Hepatocyte (in vitro differentiated cells): Measurements from ENCODE around the gene GDF9. TPM values are rescaled to one million over a fixed set of nuclear protein-coding genes. Genes with fewer than 3 reads are reported as not detected.

Experiments
- DNase-seq: peaks from one replicate; pipeline ENCODE4 v3.0.0-alpha.2; 2016; ENCODE audit warnings: low spot score
- H2AFZ ChIP-seq: fragments of 200-600 bp; sonication (generic); 2 replicates; pipeline ENCODE4 v1.6.0; 2016; ENCODE audit warnings: antibody characterized with exemption, mild to moderate bottlenecking
- H3K27ac ChIP-seq: fragments of 200-600 bp; sonication (generic); 2 replicates; pipeline ENCODE4 v1.5.1; 2016; ENCODE audit warnings: mild to moderate bottlenecking
- H3K27me3 ChIP-seq: fragments of 200-600 bp; sonication (generic); 2 replicates; pipeline ENCODE4 v1.6.1; 2016
- H3K36me3 ChIP-seq: fragments of 200-600 bp; sonication (generic); replicated peaks from 2 replicates; pipeline ENCODE4 v1.5.1; 2016; ENCODE audit warnings: low read depth; ENCODE audit not compliant: insufficient read depth
- H3K4me1 ChIP-seq: fragments of 200-600 bp; sonication (generic); 2 replicates; pipeline ENCODE4 v1.5.1; 2016; ENCODE audit warnings: mild to moderate bottlenecking, moderate library complexity; ENCODE audit not compliant: insufficient read depth
- H3K4me2 ChIP-seq: fragments of 200-600 bp; sonication (generic); 2 replicates; pipeline ENCODE4 v1.6.0; 2016
- H3K4me3 ChIP-seq: fragments of 200-600 bp; sonication (generic); 2 replicates; pipeline ENCODE4 v1.5.1; 2016; ENCODE audit warnings: mild to moderate bottlenecking
- H3K79me2 ChIP-seq: fragments of 200-600 bp; sonication (generic); 2 replicates; pipeline ENCODE4 v1.6.0; 2017; ENCODE audit warnings: mild to moderate bottlenecking
- H3K9me2 ChIP-seq: fragments of 200-600 bp; sonication (generic); replicated peaks from 2 replicates; pipeline ENCODE4 v1.6.0; 2017; ENCODE audit warnings: mild to moderate bottlenecking; ENCODE audit not compliant: insufficient read depth
- H3K9me3 ChIP-seq: fragments of 200-600 bp; sonication (generic); 2 replicates; pipeline ENCODE4 v1.5.1; 2016; ENCODE audit warnings: low read depth, mild to moderate bottlenecking
- H4K20me1 ChIP-seq: fragments of 200-600 bp; sonication (generic); 2 replicates; pipeline ENCODE4 v1.6.0; 2016; ENCODE audit warnings: mild to moderate bottlenecking; ENCODE audit not compliant: insufficient read depth, poor library complexity, severe bottlenecking
- EZH2 ChIP-seq: fragments of 200-600 bp; sonication (generic); IDR thresholded peaks from 2 replicates; pipeline ENCODE4 v1.6.1; 2016; ENCODE audit warnings: antibody characterized with exemption, mild to moderate bottlenecking, borderline replicate concordance
- EZH2phosphoT487 ChIP-seq: fragments of 200-600 bp; sonication (generic); IDR thresholded peaks from one replicate; pipeline ENCODE4 v1.6.1; 2018; ENCODE audit warnings: antibody characterized with exemption, mild to moderate bottlenecking, low read depth, moderate library complexity; ENCODE audit not compliant: unreplicated experiment, severe bottlenecking
- WGBS: methylation state at CpG from one replicate; pipeline ENCODE4 v1.1.6; 2016; ENCODE audit warnings: low lambda C conversion rate; ENCODE audit errors: missing lambda C conversion rate; 5-methylcytosine and 5-hydroxymethylcytosine counted together
- polyA plus RNA-seq: library from polyadenylated mRNA; unstranded; fragments of >200 nt; fragmentation: Nextera tagmentation; extraction: Ambion mirVana; gene quantifications from 2 replicates; pipeline ENCODE4 v1.2.1, GENCODE V29; 2016
- total RNA-seq: library from RNA; depleted of rRNA; stranded (reverse); fragments of >200 nt; gene quantifications from 2 replicates; pipeline ENCODE4 v1.2.3, GENCODE V29; 2014
- TF ChIP-seq, protein P1 (sequence below): fragments of 200-600 bp; sonication (generic); IDR thresholded peaks from 2 replicates; pipeline ENCODE4 v1.5.1; 2016; ENCODE audit warnings: antibody characterized with exemption, mild to moderate bottlenecking; ENCODE audit not compliant: poor library complexity

The GDF9 gene
- total and polyA plus RNA-seq, 2 experiments from 2014 or later = 1.7 to 2.2 TPM

DNA sequence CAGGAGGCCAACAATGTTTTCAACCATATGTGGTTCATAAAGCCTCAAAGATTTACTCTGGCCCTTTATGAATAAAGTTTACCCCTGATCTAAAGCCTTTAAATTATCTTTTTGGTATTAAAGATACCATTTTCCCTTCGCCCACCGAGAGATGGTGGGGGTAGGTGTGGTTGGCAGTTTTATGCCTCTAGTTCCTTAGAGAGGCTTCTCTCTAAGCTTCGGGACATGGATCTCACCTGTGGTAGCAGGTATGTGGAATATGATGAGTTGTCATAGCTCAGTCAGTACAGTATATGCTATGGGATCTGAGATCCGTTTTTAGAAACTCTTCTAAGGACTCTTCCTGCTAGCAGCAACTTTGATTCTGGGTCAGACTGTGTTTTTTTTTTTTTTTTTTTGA is 2.5 kb upstream of the GDF9 start:
- Histone ChIP-seq H3K9me2 (no peaks in the 10 kb centered on the region), H3K79me2 (peaks cover 21% of the 10 kb centered on the region), H2AFZ (no peak overlapping the region), H3K4me2 (no peak overlapping the region), H3K27me3 (no peaks in the 10 kb centered on the region), H3K4me3 (no peak overlapping the region), H3K36me3 (no peaks in the 10 kb centered on the region), H4K20me1 (peaks cover 8% of the 10 kb centered on the region), H3K9me3 (no peaks in the 10 kb centered on the region), H3K4me1 (peaks cover 33% of the 10 kb centered on the region), H3K27ac (no peak overlapping the region)
- no peak for TF ChIP-seq EZH2phosphoT487
- no peak for TF ChIP-seq EZH2
- TF ChIP-seq, protein P1, sequence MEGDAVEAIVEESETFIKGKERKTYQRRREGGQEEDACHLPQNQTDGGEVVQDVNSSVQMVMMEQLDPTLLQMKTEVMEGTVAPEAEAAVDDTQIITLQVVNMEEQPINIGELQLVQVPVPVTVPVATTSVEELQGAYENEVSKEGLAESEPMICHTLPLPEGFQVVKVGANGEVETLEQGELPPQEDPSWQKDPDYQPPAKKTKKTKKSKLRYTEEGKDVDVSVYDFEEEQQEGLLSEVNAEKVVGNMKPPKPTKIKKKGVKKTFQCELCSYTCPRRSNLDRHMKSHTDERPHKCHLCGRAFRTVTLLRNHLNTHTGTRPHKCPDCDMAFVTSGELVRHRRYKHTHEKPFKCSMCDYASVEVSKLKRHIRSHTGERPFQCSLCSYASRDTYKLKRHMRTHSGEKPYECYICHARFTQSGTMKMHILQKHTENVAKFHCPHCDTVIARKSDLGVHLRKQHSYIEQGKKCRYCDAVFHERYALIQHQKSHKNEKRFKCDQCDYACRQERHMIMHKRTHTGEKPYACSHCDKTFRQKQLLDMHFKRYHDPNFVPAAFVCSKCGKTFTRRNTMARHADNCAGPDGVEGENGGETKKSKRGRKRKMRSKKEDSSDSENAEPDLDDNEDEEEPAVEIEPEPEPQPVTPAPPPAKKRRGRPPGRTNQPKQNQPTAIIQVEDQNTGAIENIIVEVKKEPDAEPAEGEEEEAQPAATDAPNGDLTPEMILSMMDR = no peak
- WGBS = 94% methylated on average over 4 of the region's 4 CpGs
- DNase-seq = no peak

DNA sequence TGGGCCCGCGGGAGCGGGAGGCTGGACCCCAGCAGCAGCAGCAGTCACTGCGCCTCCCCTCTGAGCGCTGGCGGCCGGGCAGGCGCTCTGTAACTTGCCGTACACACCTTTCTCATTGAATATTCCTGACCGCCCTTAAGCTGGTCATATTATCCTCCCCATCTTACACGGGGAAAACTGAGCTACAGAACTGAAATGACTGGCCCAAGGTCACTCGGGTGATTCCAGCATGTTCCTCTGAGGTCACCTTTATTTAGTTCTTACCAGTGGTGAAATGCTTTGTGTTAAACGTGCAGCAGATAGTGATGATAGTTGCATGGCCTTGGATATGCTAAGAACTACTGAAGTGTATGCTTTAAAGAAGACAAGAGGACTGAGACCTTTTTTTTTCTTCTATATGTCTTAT is 780 bp upstream of the GDF9 start:
- H3K9me2 ChIP-seq = no peaks in the 10 kb centered on the region
- H3K27ac ChIP-seq = peak overlapping the region; percentile 92
- H3K4me3 ChIP-seq = peak overlapping the region; percentile 68
- peaks cover 18% of the 10 kb centered on the region for H3K4me1 ChIP-seq
- H3K36me3 ChIP-seq = no peaks in the 10 kb centered on the region
- no peaks in the 10 kb centered on the region for H3K27me3 ChIP-seq
- H3K79me2 ChIP-seq = peaks cover 21% of the 10 kb centered on the region
- H4K20me1 ChIP-seq = peaks cover 8% of the 10 kb centered on the region
- peak overlapping the region; percentile 93 for H3K4me2 ChIP-seq
- peak overlapping the region; percentile 31 for H2AFZ ChIP-seq
- TF ChIP-seq EZH2 (no peak), EZH2phosphoT487 (no peak)
- TF ChIP-seq, protein P1 = no peak
- WGBS = 2% methylated on average over 12 of the region's 13 CpGs
- H3K9me3 ChIP-seq = no peaks in the 10 kb centered on the region
- no peak for DNase-seq

GRCh38 chr5:132865668-132866341 is 464 bp downstream of the GDF9 start:
- Histone ChIP-seq H3K79me2 (peaks cover 21% of the 10 kb centered on the region), H3K27ac (peak overlapping the region; percentile 93), H3K4me2 (peak overlapping the region; percentile 74), H2AFZ (peak overlapping the region; percentile 46), H3K9me3 (no peaks in the 10 kb centered on the region), H3K4me1 (peaks cover 15% of the 10 kb centered on the region), H3K36me3 (no peaks in the 10 kb centered on the region), H4K20me1 (peaks cover 8% of the 10 kb centered on the region), H3K27me3 (no peaks in the 10 kb centered on the region), H3K4me3 (peak overlapping the region; percentile 10), H3K9me2 (no peaks in the 10 kb centered on the region)
- no peak for DNase-seq
- TF ChIP-seq, protein P1 = no peak
- TF ChIP-seq EZH2phosphoT487 (no peak), EZH2 (no peak)
- WGBS = 45% methylated on average over 29 of the region's 30 CpGs
